ENCODE results near the gene KRT75. TPM values are rescaled to one million over a fixed set of nuclear protein-coding genes. Genes with fewer than 3 reads are reported as not detected.

Gene KRT75
- total RNA-seq, 1 experiment from 2014 or later = not detected

DNA sequence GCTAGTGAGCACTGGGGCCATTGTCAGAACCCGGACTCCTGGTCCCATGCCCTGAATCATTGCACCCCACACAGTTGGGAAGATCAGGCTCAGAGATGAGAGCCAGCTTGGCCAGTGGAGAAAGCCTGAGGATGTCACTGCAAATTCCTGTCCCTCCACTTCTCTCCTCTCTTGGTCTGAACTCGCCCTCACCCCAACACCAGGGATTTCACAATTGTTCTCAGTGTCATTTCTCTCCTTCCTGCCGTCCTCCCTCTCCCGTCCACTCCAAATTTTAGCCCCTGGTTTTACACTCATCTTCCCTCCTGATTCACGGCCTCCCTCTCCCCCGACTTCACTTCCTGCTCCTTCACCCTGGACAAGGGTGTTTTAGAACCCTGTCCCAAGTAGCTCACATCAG, 11.1 kb downstream of the KRT75 start:
- ChIA-PET POLR2A (no interaction called here), RAD21 (ENCODE audit: low non-redundant PET in 1 of 2, low total read pairs in 2 of 2, uncharacterized antibody in 2 of 2, unreplicated experiment in 2 of 2) (no interaction called here), CTCF (no interaction called here)
- no peaks in the 10 kb centered on the region for H3K79me2 ChIP-seq (ENCODE audit: insufficient read depth, low read length)
- no peaks in the 10 kb centered on the region for H3K9me3 ChIP-seq (ENCODE audit: control insufficient read depth in 1 of 2, insufficient read depth in 1 of 2, low read depth in 1 of 2, low read length in 2 of 2)
- H4K20me1 ChIP-seq (ENCODE audit: insufficient read depth) = no peaks in the 10 kb centered on the region
- no TSS peak for BruUV-seq (replicated peaks)
- DNase-seq (ENCODE audit: low read depth, low spot score) (no peak), ATAC-seq (no peak)
- no peaks in the 10 kb centered on the region for H3K9me2 ChIP-seq (ENCODE audit: insufficient read depth)
- H3K4me1 ChIP-seq (ENCODE audit: control insufficient read depth in 1 of 2, insufficient read depth in 2 of 2, low read length in 2 of 2) = peaks cover 0 to 23% of the 10 kb centered on the region in 2 experiments; a peak in 2 of 4 replicates
- H3K36me3 ChIP-seq (ENCODE audit: control insufficient read depth in 1 of 2, insufficient read depth in 2 of 2, low read length in 2 of 2) = no peaks in the 10 kb centered on the region
- no peak overlapping the region for H3K4me2 ChIP-seq (ENCODE audit: low read length)
- TF ChIP-seq FOSL1 (IDR thresholded peaks at IDR 0.05; ENCODE audit: low read depth) (no peak), SP1 (IDR thresholded peaks at IDR 0.05; ENCODE audit: low read depth) (no peak), REST (IDR thresholded peaks at IDR 0.05; ENCODE audit: low read depth) (no peak), POLR2A (IDR thresholded peaks at IDR 0.05; ENCODE audit: borderline replicate concordance, extremely low read depth, insufficient read depth, insufficient read length) (no peak), RAD21 (IDR thresholded peaks at IDR 0.05; ENCODE audit: low read depth) (no peak), CEBPB (IDR thresholded peaks at IDR 0.05; ENCODE audit: low read depth) (no peak), CBX3 (IDR thresholded peaks at IDR 0.05; ENCODE audit: low read depth) (no peak), EZH2phosphoT487 (IDR thresholded peaks at IDR 0.05; ENCODE audit: borderline replicate concordance) (no peak), ELF1 (IDR thresholded peaks at IDR 0.05; ENCODE audit: borderline replicate concordance, low read depth) (no peak), TCF7L2 (IDR thresholded peaks at IDR 0.05; ENCODE audit: borderline replicate concordance, extremely low read depth, insufficient read depth, insufficient read length) (no peak), CTCF (IDR thresholded peaks at IDR 0.05 in 2 of 3, conservative IDR thresholded peaks at IDR 0.05 in 1 of 3; ENCODE audit: borderline replicate concordance in 1 of 3, insufficient read depth in 1 of 3, low read depth in 2 of 3, low read length in 2 of 3) (no peak), SIN3A (IDR thresholded peaks at IDR 0.05; ENCODE audit: low read depth) (no peak), ZFX (IDR thresholded peaks at IDR 0.05) (no peak)
- TF ChIP-seq, protein P1, sequence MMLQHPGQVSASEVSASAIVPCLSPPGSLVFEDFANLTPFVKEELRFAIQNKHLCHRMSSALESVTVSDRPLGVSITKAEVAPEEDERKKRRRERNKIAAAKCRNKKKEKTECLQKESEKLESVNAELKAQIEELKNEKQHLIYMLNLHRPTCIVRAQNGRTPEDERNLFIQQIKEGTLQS (IDR thresholded peaks at IDR 0.05) = no peak
- no peak overlapping the region for H3K4me3 ChIP-seq (replicated peaks in 1 of 2; ENCODE audit: low read depth in 1 of 2, low read length in 2 of 2)
- H3K9ac ChIP-seq (ENCODE audit: low read length) = no peak overlapping the region
- no peaks in the 10 kb centered on the region for H3K27me3 ChIP-seq (ENCODE audit: insufficient read depth, low read length)
- intact Hi-C loops (cut with micrococcal nuclease) = no loop called here
- H2AFZ ChIP-seq (ENCODE audit: low read depth, low read length, poor library complexity, severe bottlenecking) = no peak overlapping the region
- no peak overlapping the region for H3K27ac ChIP-seq (ENCODE audit: low read depth, low read length)
